GM18526 (cell line): ENCODE measurements around the gene WIZ.

Experiments
- POLR2A ChIP-seq: IDR thresholded peaks from 3 replicates; pipeline ENCODE4 v1.6.1; 2011; ENCODE audit not compliant: insufficient read length; ENCODE audit errors: extremely low read depth

WIZ gene

GRCh38 chr19:15468675-15469512 lies 19.1 kb upstream of the WIZ start:
- TF ChIP-seq POLR2A = no peak

GRCh38 chr19:15467734-15468214 lies 18.0 kb upstream of the WIZ start:
- TF ChIP-seq POLR2A = no peak

- TF ChIP-seq POLR2A = no peak
Observed at GRCh38 chr19:15466851-15467733, 17.3 kb upstream of the WIZ start.

- peak; percentile 81 for TF ChIP-seq POLR2A
Observed at GRCh38 chr19:15464394-15465385, 14.9 kb upstream of the WIZ start, which contains the start of gene RASAL3. TSS of gene RASAL3 (minus strand) at chr19:15464544. CDS start at chr19:15464358, 186 bp downstream.

GRCh38 chr19:15463861-15464371 lies 14.2 kb upstream of the WIZ start:
- TF ChIP-seq POLR2A = peak; percentile 77

GRCh38 chr19:15461694-15462093 lies 11.9 kb upstream of the WIZ start:
- no peak for TF ChIP-seq POLR2A

- no peak for TF ChIP-seq POLR2A
Observed at GRCh38 chr19:15457701-15458484, 8.1 kb upstream of the WIZ start.

- TF ChIP-seq POLR2A = no peak
Observed at GRCh38 chr19:15456871-15457700, 7.3 kb upstream of the WIZ start.

- TF ChIP-seq POLR2A = no peak
Observed at GRCh38 chr19:15456441-15456840, 6.7 kb upstream of the WIZ start.

GRCh38 chr19:15455996-15456395 lies 6.2 kb upstream of the WIZ start:
- no peak for TF ChIP-seq POLR2A

GRCh38 chr19:15453906-15454860 lies 4.4 kb upstream of the WIZ start:
- no peak for TF ChIP-seq POLR2A
